22Rv1 (cell line): ENCODE results near the gene CPS1.

Experiments used
- ZFX ChIP-seq: fragments of 450-650 bp; IDR thresholded peaks from 2 replicates; pipeline ENCODE4 v1.6.1; 2017; ENCODE audit warnings: antibody characterized with exemption, borderline replicate concordance
- TF ChIP-seq, protein P1 (sequence below): fragments of 450-650 bp; IDR thresholded peaks from 2 replicates; pipeline ENCODE4 v1.5.1; 2017; ENCODE audit warnings: mild to moderate bottlenecking

DNA sequence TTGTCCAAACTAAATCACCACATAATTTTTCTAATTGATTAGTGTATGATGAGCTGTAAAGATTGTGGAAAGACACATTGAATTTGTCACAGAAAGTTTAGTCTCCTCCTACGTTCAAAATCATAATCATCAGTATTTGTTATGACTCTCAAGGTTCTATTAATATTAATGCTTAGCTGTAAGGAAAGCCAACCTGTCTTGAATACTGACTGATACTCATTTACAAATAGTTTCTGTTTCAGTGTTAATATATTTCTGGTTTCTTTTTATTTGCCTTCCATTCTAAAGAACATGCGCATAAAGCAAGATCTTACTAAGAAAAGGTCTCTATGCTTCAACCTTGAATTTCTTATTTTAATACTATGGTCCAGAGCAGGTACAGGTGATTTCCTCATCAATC, 55.1 kb downstream of the CPS1 start:
- TF ChIP-seq, protein P1, sequence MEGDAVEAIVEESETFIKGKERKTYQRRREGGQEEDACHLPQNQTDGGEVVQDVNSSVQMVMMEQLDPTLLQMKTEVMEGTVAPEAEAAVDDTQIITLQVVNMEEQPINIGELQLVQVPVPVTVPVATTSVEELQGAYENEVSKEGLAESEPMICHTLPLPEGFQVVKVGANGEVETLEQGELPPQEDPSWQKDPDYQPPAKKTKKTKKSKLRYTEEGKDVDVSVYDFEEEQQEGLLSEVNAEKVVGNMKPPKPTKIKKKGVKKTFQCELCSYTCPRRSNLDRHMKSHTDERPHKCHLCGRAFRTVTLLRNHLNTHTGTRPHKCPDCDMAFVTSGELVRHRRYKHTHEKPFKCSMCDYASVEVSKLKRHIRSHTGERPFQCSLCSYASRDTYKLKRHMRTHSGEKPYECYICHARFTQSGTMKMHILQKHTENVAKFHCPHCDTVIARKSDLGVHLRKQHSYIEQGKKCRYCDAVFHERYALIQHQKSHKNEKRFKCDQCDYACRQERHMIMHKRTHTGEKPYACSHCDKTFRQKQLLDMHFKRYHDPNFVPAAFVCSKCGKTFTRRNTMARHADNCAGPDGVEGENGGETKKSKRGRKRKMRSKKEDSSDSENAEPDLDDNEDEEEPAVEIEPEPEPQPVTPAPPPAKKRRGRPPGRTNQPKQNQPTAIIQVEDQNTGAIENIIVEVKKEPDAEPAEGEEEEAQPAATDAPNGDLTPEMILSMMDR: no peak
- TF ChIP-seq ZFX: no peak
